ENCODE results near the gene DNALI1.

GRCh38 chr1:37605806-37606474 lies 49.2 kb downstream of the DNALI1 start:
- TF ChIP-seq POLR2A (IDR thresholded peaks at IDR 0.05; ENCODE audit: low read depth, low read length) (no peak), CTCF (conservative IDR thresholded peaks at IDR 0.05; ENCODE audit: low read depth, low read length) (no peak), MXI1 (IDR thresholded peaks at IDR 0.05; ENCODE audit: borderline replicate concordance, low read depth, low read length) (no peak), RAD21 (IDR thresholded peaks at IDR 0.05; ENCODE audit: low read length) (no peak), RFX5 (IDR thresholded peaks at IDR 0.05; ENCODE audit: low read depth, low read length) (no peak), BHLHE40 (IDR thresholded peaks at IDR 0.05; ENCODE audit: low read depth, low read length) (no peak), RCOR1 (IDR thresholded peaks at IDR 0.05; ENCODE audit: insufficient replicate concordance, low read length) (no peak), SMC3 (IDR thresholded peaks at IDR 0.05; ENCODE audit: low read depth, low read length) (no peak), MAFK (IDR thresholded peaks at IDR 0.05; ENCODE audit: low read depth, low read length) (no peak), NFE2L2 (IDR thresholded peaks at IDR 0.05; ENCODE audit: low read depth, low read length) (no peak), FOS (IDR thresholded peaks at IDR 0.05; ENCODE audit: low read depth, low read length) (no peak), MAZ (IDR thresholded peaks at IDR 0.05; ENCODE audit: borderline replicate concordance, low read depth, low read length) (no peak), ELK1 (IDR thresholded peaks at IDR 0.05; ENCODE audit: borderline replicate concordance, low read depth, low read length) (no peak)

All from IMR-90 (cell line).